GM19467 (cell line): Measurements from ENCODE around the gene PARPBP.
"Not testable (repeated sequence)": the region's sequence is repeated elsewhere in the genome, so short reads cannot be mapped to it uniquely, and the experiment has no call there.

Source experiments
- ATAC-seq: cut with Tn5 transposase; IDR thresholded peaks from one replicate; pipeline ENCODE4 v1.9.1; 2021; ENCODE audit warnings: mild to moderate bottlenecking, moderate library complexity; ENCODE audit not compliant: unreplicated experiment

The PARPBP gene

GRCh38 chr12:102240859-102241258 is 120.9 kb downstream of the PARPBP start:
- not testable (repeated sequence) for ATAC-seq
